Fibroblast of pulmonary artery (primary cell): Measurements from ENCODE around the gene SIGLEC5.

Experiments
- DNase-seq: peaks from one replicate; pipeline ENCODE4 v3.0.0-alpha.2; 2010; ENCODE audit warnings: low read depth
- H3K4me3 ChIP-seq: replicated peaks from 2 replicates; pipeline ENCODE4 v1.5.1; 2011; ENCODE audit warnings: low read depth, mild to moderate bottlenecking, control low read depth, low read length, moderate library complexity
- CTCF ChIP-seq: IDR thresholded peaks from 2 replicates; pipeline ENCODE4 v1.5.1; 2011; ENCODE audit warnings: mild to moderate bottlenecking, control low read depth, low read length, inconsistent platforms; ENCODE audit errors: missing control alignments

SIGLEC5 gene

GRCh38 chr19:51594774-51595109 is 35.5 kb downstream of the SIGLEC5 start:
- H3K4me3 ChIP-seq = peak overlapping the region; percentile 75
- no peak for TF ChIP-seq CTCF
- DNase-seq = no peak

- peak; percentile 98 for DNase-seq
- H3K4me3 ChIP-seq = peak overlapping the region; percentile 75
- no peak for TF ChIP-seq CTCF
Measured at GRCh38 chr19:51593969-51594773, 36.0 kb downstream of the SIGLEC5 start.

GRCh38 chr19:51593138-51593890 is 36.9 kb downstream of the SIGLEC5 start:
- no peak for DNase-seq
- H3K4me3 ChIP-seq = peak overlapping the region; percentile 75
- TF ChIP-seq CTCF = no peak

GRCh38 chr19:51592521-51592920 is 37.7 kb downstream of the SIGLEC5 start:
- no peak for TF ChIP-seq CTCF
- DNase-seq = no peak
- H3K4me3 ChIP-seq = no peak overlapping the region

GRCh38 chr19:51590441-51590840 is 39.8 kb downstream of the SIGLEC5 start:
- DNase-seq = no peak
- no peak overlapping the region for H3K4me3 ChIP-seq
- TF ChIP-seq CTCF = no peak

GRCh38 chr19:51589511-51589910 is 40.7 kb downstream of the SIGLEC5 start:
- no peak for TF ChIP-seq CTCF
- H3K4me3 ChIP-seq = no peak overlapping the region
- DNase-seq = no peak
